GM13976 (cell line): Measurements from ENCODE around the gene LIMS4.
"Not testable (repeated sequence)": the region's sequence is repeated elsewhere in the genome, so short reads cannot be mapped to it uniquely, and the experiment has no call there.

Experiments
- DNase-seq: peaks from one replicate; pipeline ENCODE4 v3.0.0; 2012; ENCODE audit warnings: low spot score
- in situ Hi-C: fragments of 300-500 bp; cut with MboI; formaldehyde crosslinking; loops from one replicate; pipeline ENCODE4 v1.12.0; 2022; ENCODE audit warnings: low sequenced_read_pairs, mixed read lengths, inconsistent platforms; ENCODE audit not compliant: unreplicated experiment

LIMS4 gene

GRCh38 chr2:110456291-110457213 lies 16.1 kb downstream of the LIMS4 start:
- DNase-seq, in situ Hi-C loops: not testable (repeated sequence)

GRCh38 chr2:110455080-110455670 lies 17.4 kb downstream of the LIMS4 start:
- DNase-seq, in situ Hi-C loops: not testable (repeated sequence)

- DNase-seq, in situ Hi-C loops: not testable (repeated sequence)
Observed at GRCh38 chr2:110450951-110451350, 21.7 kb downstream of the LIMS4 start.

- in situ Hi-C loops, result not testable (repeated sequence)
Observed at GRCh38 chr2:110449127-110449947, 23.3 kb downstream of the LIMS4 start.

GRCh38 chr2:110446644-110447043 lies 26.0 kb downstream of the LIMS4 start:
- DNase-seq, in situ Hi-C loops: not testable (repeated sequence)

More at GRCh38 chr2:110449127-110449947, 23.3 kb downstream of the LIMS4 start:
- DNase-seq, result not testable (repeated sequence)

GRCh38 chr2:110443305-110444005 lies 29.2 kb downstream of the LIMS4 start:
- DNase-seq, in situ Hi-C loops: not testable (repeated sequence)

GRCh38 chr2:110441905-110442304 lies 30.7 kb downstream of the LIMS4 start:
- DNase-seq, in situ Hi-C loops: not testable (repeated sequence)

GRCh38 chr2:110434565-110434964 lies 38.1 kb downstream of the LIMS4 start:
- in situ Hi-C loops, DNase-seq: not testable (repeated sequence)

GRCh38 chr2:110425725-110426124 lies 46.9 kb downstream of the LIMS4 start:
- in situ Hi-C loops, DNase-seq: not testable (repeated sequence)

GRCh38 chr2:110424421-110424820 lies 48.2 kb downstream of the LIMS4 start:
- DNase-seq, in situ Hi-C loops: not testable (repeated sequence)

- in situ Hi-C loops, DNase-seq: not testable (repeated sequence)
Observed at GRCh38 chr2:110423574-110423962, 49.0 kb downstream of the LIMS4 start.

GRCh38 chr2:110422852-110423573 lies 49.6 kb downstream of the LIMS4 start:
- in situ Hi-C loops, DNase-seq: not testable (repeated sequence)

- in situ Hi-C loops, DNase-seq: not testable (repeated sequence)
Observed at GRCh38 chr2:110420641-110421354, 51.8 kb downstream of the LIMS4 start.

GRCh38 chr2:110407142-110407541 lies 65.5 kb downstream of the LIMS4 start:
- DNase-seq, in situ Hi-C loops: not testable (repeated sequence)

- DNase-seq, in situ Hi-C loops: not testable (repeated sequence)
Observed at GRCh38 chr2:110404988-110405387, 67.6 kb downstream of the LIMS4 start.

- in situ Hi-C loops, DNase-seq: not testable (repeated sequence)
Observed at GRCh38 chr2:110404246-110404645, 68.4 kb downstream of the LIMS4 start.
